ENCODE results near the gene RTL3. TPM values are rescaled to one million over a fixed set of nuclear protein-coding genes. Genes with fewer than 3 reads are reported as not detected.
A peak's percentile ranks its signal among the peaks of the same experiment; 100 is the strongest.
"Not testable (repeated sequence)": the region's sequence is repeated elsewhere in the genome, so short reads cannot be mapped to it uniquely, and the experiment has no call there.

Gene RTL3
- total RNA-seq, result not detected in 2 replicates

DNA sequence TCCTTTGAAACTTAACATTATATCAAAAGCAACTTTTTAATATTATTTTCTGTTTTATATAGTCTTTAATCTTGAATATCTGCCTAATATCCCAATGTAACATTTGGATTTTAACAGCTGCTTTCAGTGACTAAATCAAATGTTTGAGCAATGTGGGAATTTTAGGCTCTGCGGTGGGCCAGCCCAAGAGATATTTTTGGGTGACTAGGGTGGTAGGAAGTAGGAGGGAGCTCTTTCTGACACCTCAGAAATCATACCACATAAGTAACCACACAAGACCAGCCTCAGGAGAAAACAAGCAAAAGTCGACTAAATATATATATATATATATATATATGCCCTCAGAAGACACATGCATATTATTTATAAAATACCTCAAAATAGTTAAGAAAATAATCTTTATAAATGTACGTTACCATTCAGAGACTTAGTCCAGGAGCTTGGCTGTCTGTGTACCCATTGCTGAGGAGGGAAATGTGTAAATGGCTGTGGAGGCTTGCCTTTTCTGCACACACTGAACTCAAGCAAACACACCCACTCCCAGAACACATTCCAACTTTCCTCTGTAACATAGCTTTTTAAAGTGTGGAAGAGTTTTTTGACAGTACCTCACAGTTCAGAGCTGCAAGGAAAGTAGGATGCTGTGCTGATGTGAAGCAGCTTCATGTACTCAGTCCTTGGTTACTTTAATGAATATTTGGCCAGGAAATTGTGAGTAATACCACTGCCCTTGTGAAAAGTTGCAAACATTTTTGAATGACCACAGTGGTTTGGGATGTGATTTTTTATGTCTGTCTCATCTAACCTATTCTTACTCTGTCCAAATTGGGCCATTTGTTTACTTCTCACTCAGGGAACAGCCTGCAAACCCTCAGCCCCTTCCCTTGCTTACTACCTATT is at the start of gene RTL3:
Gene RTL3, minus strand, starts transcription at position 484 of the 900 bp plus-strand sequence. CDS start 908 bp downstream, outside the sequence.
- peak; percentile 21 for DNase-seq

DNA sequence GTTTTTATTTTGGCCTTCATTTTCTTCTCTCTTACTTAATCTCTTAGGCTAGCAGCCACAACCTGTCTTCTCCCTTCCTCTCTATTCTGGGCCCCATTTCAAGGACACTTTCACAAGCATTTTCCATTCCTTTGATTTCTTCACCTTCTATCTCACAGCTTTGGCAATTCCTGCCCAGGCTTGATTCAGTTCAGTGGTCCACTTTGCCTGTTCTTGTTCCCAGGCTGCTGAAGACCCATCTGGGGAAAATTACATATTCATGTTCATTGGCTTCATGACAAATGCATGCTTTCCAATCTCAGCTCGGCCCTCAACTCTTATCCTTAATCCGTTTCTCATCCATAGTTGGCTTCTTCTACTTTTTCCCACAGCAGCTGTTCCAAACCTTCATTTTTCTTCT is 49.7 kb upstream of the RTL3 start:
- no peak for DNase-seq

GRCh38 chrX:78708262-78708661 is 49.1 kb upstream of the RTL3 start:
- peak; percentile 38 for DNase-seq

DNA sequence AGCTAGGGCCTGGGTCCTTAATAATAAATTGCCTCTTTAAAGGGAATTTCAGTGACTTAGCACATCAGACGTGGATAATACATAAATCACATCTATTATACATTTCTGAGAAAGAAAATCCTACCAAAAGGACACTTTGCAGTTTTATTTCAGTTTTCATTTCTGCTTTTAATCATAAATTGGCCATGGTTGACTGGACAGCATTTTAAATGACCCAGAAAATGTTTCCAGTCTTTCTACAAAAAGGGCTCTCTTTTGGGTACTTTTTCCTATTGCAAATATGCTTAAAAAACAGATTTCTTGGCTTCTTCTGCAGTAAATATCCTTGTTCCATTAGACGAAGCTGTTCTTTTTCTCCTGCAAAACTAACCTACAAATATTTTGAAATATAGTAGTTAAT is 46.9 kb upstream of the RTL3 start:
- DNase-seq, result no peak

GRCh38 chrX:78693536-78693935 is 34.4 kb upstream of the RTL3 start:
- DNase-seq, result no peak

- no peak for DNase-seq
These were observed 33.9 kb upstream of the RTL3 start for GRCh38 chrX:78693012-78693411.

- DNase-seq, result no peak
These were observed 28.5 kb upstream of the RTL3 start for GRCh38 chrX:78687586-78687985.

- no peak for DNase-seq
These were observed 14.1 kb upstream of the RTL3 start for GRCh38 chrX:78673246-78673645.

- DNase-seq, result no peak
These were observed 6.2 kb upstream of the RTL3 start for GRCh38 chrX:78665342-78665741.

GRCh38 chrX:78661836-78662235 is 2.7 kb upstream of the RTL3 start:
- DNase-seq, result no peak

DNA sequence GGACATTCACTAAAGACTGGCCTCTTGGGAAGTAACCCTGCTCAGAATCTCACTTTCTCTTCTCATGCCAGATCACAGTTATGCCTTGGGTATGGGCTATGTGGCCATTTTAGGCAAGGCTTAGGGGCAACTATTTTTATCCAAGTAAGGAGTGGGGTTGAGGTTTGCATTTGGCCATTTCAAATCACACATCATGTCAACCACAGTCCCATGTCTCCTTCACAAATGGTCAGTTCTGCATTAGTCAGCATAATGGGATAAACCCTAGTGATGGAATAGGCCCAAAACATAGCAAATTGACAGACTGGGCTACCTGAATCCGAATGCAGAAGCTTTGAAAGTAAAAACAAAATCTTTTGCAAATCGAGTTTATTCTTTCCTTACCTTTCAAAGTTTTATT is 827 bp upstream of the RTL3 start:
- no peak for DNase-seq

DNA sequence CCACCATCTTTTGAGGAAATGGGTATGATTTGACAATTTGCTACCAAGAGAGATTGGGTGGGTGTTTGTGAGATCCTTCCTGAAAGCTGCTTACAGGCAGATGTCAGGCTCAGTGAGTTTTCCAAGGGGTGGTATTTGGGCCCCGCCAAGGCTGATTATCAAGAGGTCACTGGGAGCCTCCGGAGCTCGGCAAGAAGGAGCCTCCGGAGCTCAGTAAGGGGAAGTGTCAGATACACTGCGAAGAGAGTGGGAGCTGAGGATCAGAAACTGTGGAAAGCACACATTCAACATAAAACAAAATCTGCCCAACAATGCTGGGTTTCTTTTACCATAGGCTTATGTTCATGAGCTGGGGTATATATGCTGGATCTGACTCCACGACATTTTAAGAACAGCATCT is 714 bp downstream of the RTL3 start:
- no peak for DNase-seq

- no peak for DNase-seq
These were observed 3.5 kb downstream of the RTL3 start for GRCh38 chrX:78655642-78656041.

DNA sequence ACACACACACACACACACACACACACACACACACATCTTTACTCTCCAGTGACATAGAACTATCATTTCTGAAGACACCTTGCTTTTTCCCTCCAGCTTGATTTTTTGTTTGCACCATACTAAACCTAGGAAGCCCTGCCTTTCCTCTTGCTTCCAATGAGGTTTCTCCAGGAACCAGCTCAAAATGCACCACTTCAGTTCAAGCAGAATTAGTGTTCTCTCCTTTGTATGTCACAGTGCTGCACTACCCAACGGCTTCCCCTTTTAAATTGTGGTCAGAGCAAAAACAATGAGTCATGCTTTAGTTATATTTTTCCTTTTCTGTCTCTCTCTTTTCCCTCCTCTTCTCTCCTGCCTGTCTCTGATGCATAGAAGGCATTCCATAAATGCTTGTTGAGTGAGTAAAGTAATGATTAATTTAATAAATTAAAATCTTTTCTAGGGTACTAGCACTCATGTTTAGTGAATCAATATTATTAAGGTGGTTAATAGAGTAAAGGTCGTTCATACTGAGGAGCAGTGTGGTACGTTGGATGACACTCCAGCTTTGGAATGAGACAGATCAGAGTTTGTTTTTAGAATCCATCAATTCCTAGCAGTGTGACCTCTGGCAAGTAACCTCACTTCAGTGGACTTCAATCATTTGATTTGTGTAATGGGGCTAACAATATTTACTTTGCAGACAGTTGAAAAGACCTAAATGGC is 5.9 kb downstream of the RTL3 start:
- DNase-seq, result peak; percentile 48

DNA sequence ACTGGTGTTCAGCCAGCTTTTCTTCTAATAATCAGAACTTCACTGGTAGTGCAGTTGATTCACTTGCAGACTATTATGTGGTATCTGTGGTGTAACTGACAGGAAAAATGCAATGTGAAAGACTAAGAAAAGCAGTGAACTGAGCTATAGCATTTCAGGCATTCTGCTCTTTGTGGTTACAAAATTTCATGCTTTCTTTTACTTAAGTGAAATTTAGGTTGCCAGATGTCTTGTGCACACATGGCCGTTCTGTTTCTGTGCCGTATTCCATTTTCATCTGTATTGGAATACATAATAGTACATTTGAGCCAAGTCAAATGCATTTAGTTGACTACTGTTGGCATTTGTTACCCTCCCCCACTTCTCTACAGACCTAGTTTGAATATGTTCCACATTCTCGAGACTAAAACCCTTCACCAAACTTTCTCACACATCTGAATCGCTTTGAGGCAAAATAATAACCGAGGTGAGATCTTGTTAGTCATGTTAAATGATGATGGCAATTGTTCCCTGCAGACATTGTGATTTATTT is 8.2 kb downstream of the RTL3 start:
- DNase-seq, result no peak

DNA sequence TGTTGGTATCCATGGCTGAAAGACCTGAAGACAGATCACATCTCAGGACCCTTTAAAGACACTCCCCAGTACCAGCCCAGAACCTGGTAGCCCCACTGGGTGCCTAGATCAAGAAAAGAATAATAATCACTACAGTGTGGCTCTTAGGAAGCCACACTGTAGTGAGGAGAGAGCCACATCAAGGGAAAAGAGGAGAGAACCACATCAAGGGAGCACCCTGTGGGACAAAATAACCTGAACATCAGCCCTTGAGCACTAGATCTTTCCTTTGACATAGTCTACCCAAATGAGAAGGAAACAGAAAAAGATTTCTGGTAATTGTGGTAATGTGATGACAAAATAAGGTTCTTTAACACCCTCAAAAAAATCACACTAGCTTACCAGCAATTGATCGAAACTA is 15.3 kb downstream of the RTL3 start:
- DNase-seq, result no peak

- no peak for DNase-seq
These were observed 16.0 kb downstream of the RTL3 start for GRCh38 chrX:78643096-78643495.

- DNase-seq, result not testable (repeated sequence)
These were observed 23.0 kb downstream of the RTL3 start for GRCh38 chrX:78636096-78636495.

DNA sequence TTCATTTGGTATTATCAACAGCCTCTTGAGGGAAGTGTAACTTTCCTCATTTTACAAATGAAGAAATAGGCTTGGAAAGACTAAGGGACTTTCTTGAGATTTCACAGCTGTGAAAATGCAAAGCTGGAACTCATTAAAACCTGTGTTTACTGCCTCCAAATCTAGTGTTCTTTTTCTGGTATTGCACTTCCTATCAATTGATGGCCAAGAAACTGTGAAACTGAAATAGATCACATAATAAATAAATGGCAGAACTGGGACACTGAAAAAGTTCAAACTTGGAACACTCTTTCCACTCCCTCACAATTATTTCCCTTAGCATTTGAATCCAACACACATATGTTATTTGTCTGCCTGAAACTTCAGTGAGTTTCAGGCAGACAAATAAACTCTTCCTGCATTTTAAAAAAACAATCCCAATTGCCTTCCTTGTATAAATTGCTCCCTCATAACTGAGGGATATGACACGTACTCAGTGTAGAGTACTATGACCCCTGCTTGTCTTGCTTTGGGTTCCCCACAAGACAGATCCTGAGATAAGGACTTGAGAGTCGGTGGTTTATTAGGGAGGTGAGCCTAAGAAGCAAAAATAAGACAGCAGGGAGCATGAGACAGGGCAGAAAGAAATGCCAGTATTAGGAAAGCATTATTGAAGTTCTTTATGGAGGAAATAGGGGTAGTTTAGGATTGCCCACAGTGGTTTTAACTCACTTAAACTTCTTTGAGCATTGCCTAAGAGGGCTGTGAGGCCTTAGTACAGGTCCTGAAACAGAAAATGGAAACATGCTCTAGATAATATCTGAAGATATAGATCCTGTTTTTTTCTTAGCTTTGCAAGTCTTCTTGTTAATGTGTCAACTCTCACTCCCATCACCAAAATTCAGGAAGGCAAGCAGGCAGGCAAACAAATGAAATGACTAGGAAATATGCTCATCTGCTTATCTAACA is 33.9 kb downstream of the RTL3 start:
- no peak for DNase-seq

DNA sequence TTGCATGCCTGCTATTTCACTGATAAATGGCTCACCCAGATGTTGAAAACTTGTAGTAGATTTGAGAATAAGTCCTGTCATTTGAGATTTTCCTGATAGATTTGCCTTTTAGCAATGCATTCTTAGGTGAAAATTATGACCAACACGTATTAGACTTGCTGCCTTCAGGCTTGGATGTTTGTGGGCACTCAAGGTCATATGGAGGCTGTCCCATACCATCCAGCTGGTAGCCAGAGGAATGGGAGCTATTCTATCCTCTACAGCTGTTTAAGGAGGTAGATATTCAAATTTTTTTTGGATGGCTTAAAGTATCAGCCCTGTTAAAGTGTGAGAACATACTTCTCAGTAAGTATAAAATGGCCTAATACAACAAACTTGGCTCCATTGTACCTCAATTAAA is 34.7 kb downstream of the RTL3 start:
- DNase-seq, result no peak

- no peak for DNase-seq
These were observed 36.3 kb downstream of the RTL3 start for GRCh38 chrX:78622831-78623230.

- no peak for DNase-seq
These were observed 39.3 kb downstream of the RTL3 start for GRCh38 chrX:78619834-78620233.

- DNase-seq, result no peak
These were observed 40.1 kb downstream of the RTL3 start for GRCh38 chrX:78618987-78619386.
